Endothelial cell (in vitro differentiated cells): Measurements from ENCODE around the gene CYP4V2. TPM values are rescaled to one million over a fixed set of nuclear protein-coding genes. Genes with fewer than 3 reads are reported as not detected.

Source experiments
- DNase-seq: peaks from one replicate; pipeline ENCODE4 v3.0.0; 2021; ENCODE audit warnings: low spot score
- H3K27ac Mint-ChIP-seq: one replicate; pipeline ENCODE4 v1.8.0; 2021; ENCODE audit warnings: mixed read lengths, inconsistent platforms; ENCODE audit not compliant: unreplicated experiment
- H3K27me3 Mint-ChIP-seq: one replicate; pipeline ENCODE4 v1.8.0; 2021; ENCODE audit warnings: mild to moderate bottlenecking, moderate library complexity, mixed read lengths, inconsistent platforms; ENCODE audit not compliant: unreplicated experiment
- H3K36me3 Mint-ChIP-seq: one replicate; pipeline ENCODE4 v1.8.0; 2021; ENCODE audit warnings: mild to moderate bottlenecking, low read depth, mixed read lengths, inconsistent platforms; ENCODE audit not compliant: unreplicated experiment
- H3K4me1 Mint-ChIP-seq: one replicate; pipeline ENCODE4 v1.8.0; 2021; ENCODE audit warnings: mild to moderate bottlenecking, mixed read lengths, inconsistent platforms; ENCODE audit not compliant: unreplicated experiment
- H3K4me3 Mint-ChIP-seq: one replicate; pipeline ENCODE4 v1.8.0; 2021; ENCODE audit warnings: mild to moderate bottlenecking, mixed read lengths, inconsistent platforms; ENCODE audit not compliant: unreplicated experiment
- H3K9me3 Mint-ChIP-seq: one replicate; pipeline ENCODE4 v1.8.0; 2021; ENCODE audit warnings: mixed read lengths, inconsistent platforms; ENCODE audit not compliant: unreplicated experiment
- CTCF ChIP-seq: fragments of 200-600 bp; sonication (generic); IDR thresholded peaks from one replicate; pipeline ENCODE4 v1.5.0; 2021; ENCODE audit warnings: antibody characterized with exemption; ENCODE audit not compliant: unreplicated experiment
- total RNA-seq: library from RNA; stranded (reverse); fragmentation: NEBNext Ultra II Directional; extraction: Animal tissue kit (Norgen Biotek cat#: 25700); gene quantifications from one replicate; pipeline ENCODE4 v1.2.1, GENCODE V29; 2021; ENCODE audit not compliant: unreplicated experiment

Gene CYP4V2
- total RNA-seq, 1 donor from 2014 or later, result 4.5 TPM

DNA sequence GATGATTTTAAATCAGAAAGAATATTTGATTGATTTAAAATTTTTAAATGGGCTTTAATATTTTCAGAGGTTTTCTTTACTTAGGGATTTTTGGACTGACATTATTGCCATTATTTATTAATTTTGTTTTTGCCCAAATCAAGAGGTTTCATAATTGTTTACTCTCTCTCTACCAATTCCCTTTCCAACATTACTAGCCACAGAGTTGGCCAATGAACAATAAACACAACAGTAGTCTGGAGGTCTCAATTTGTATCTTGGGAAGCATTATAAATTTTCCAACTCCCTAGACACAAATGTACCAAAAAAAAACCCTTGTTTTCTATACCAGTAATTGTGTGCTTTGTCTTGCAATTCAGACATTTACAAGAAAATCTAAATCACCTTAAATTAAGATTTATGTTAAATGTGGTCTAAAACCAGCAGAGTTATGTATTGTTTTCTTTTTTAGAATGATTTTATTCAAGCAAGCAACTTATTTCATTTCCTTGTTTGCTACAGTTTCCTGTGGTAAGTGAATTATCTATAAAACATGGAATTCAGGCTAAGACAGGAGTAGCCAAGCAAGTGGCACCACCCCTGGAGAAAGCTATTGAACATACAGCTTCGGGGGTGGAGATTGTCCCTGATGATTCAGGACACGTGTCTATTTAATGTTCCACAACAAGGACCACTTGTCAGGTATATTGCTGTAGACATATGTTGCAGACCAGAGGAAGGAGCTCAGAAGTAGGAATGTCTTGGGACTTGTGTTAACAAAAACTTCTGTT is 36.6 kb downstream of the CYP4V2 start:
- no peaks in the 10 kb centered on the region for H3K27me3 Mint-ChIP-seq
- H3K4me3 Mint-ChIP-seq, result no peak overlapping the region
- peaks cover 17% of the 10 kb centered on the region for H3K36me3 Mint-ChIP-seq
- H3K9me3 Mint-ChIP-seq, result peaks cover 17% of the 10 kb centered on the region
- no peak overlapping the region for H3K27ac Mint-ChIP-seq
- no peak for TF ChIP-seq CTCF
- DNase-seq, result no peak
- H3K4me1 Mint-ChIP-seq, result no peaks in the 10 kb centered on the region

GRCh38 chr4:186228514-186228894 is 37.1 kb downstream of the CYP4V2 start:
- Mint-ChIP-seq H3K4me3 (no peak overlapping the region), H3K27me3 (no peaks in the 10 kb centered on the region), H3K36me3 (peaks cover 12% of the 10 kb centered on the region), H3K4me1 (no peaks in the 10 kb centered on the region), H3K9me3 (peaks cover 11% of the 10 kb centered on the region), H3K27ac (no peak overlapping the region)
- no peak for DNase-seq
- TF ChIP-seq CTCF, result no peak

DNA sequence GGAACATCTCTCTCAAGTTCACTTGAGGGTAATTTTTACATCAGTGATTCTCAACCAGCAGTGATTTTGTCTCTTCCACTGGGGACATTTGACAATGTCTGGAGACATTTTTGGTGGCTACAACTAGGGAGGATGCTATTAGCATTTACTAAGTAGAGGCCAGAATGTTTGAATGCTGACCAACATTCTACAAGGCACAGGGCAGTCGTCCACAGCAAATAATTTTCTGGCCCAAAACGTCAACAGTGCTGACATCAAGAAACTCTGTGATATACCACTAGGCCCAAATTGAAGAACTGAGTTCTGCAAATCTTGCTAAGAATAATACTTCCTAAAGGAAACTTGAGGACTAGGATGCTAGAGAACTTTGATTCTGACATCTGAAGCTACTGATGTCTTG is 43.0 kb downstream of the CYP4V2 start:
- TF ChIP-seq CTCF, result no peak
- H3K36me3 Mint-ChIP-seq, result no peaks in the 10 kb centered on the region
- H3K9me3 Mint-ChIP-seq, result no peaks in the 10 kb centered on the region
- H3K27ac Mint-ChIP-seq, result no peak overlapping the region
- DNase-seq, result no peak
- no peaks in the 10 kb centered on the region for H3K4me1 Mint-ChIP-seq
- no peak overlapping the region for H3K4me3 Mint-ChIP-seq
- H3K27me3 Mint-ChIP-seq, result no peaks in the 10 kb centered on the region

GRCh38 chr4:186236126-186236525 is 44.8 kb downstream of the CYP4V2 start:
- DNase-seq, result no peak
- Mint-ChIP-seq H3K27me3 (no peaks in the 10 kb centered on the region), H3K36me3 (no peaks in the 10 kb centered on the region), H3K9me3 (no peaks in the 10 kb centered on the region), H3K4me1 (no peaks in the 10 kb centered on the region), H3K27ac (no peak overlapping the region), H3K4me3 (no peak overlapping the region)
- TF ChIP-seq CTCF, result no peak

DNA sequence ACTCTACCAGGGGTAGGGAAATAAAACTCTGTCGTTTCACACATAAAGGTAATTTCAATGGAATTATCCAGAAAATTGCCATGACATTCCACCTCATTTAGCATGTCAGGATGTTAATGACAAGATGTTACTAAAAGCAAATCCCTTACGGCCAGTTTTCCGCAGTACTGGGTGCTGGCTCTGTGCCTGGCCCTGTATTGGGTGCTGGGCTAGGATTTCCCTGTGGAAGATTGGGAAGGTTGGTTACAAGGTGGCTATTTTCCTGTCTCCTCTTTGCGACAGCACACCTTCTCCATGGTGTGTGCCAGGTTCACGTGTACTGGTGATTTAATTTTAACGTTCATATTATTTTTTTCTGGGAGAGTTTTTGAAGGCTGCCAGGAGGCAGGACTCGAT is 49.1 kb downstream of the CYP4V2 start:
- Mint-ChIP-seq H3K27me3 (no peaks in the 10 kb centered on the region), H3K4me1 (no peaks in the 10 kb centered on the region), H3K9me3 (no peaks in the 10 kb centered on the region), H3K36me3 (no peaks in the 10 kb centered on the region), H3K27ac (no peak overlapping the region), H3K4me3 (no peak overlapping the region)
- no peak for TF ChIP-seq CTCF
- DNase-seq, result no peak
